ENCODE measurements around the gene CLRN3.

The CLRN3 gene

GRCh38 chr10:127872871-127873600 lies 19.7 kb downstream of the CLRN3 start:
- DNase-seq = no peak

- no peak for DNase-seq
Measured at GRCh38 chr10:127872011-127872761, 20.6 kb downstream of the CLRN3 start.

- no peak for DNase-seq
Measured at GRCh38 chr10:127871631-127872010, 21.1 kb downstream of the CLRN3 start.

- DNase-seq = no peak
Measured at GRCh38 chr10:127869329-127869728, 23.4 kb downstream of the CLRN3 start.

GRCh38 chr10:127867805-127868204 lies 24.9 kb downstream of the CLRN3 start:
- no peak for DNase-seq

GRCh38 chr10:127866276-127867013 lies 26.3 kb downstream of the CLRN3 start:
- DNase-seq = no peak

- DNase-seq = no peak
Measured at GRCh38 chr10:127863231-127863825, 29.4 kb downstream of the CLRN3 start.

GRCh38 chr10:127860592-127860991 lies 32.1 kb downstream of the CLRN3 start:
- no peak for DNase-seq

GRCh38 chr10:127855976-127856375 lies 36.8 kb downstream of the CLRN3 start:
- DNase-seq = no peak

- no peak for DNase-seq
Measured at GRCh38 chr10:127855591-127855881, 37.2 kb downstream of the CLRN3 start.

GRCh38 chr10:127854769-127855590 lies 37.8 kb downstream of the CLRN3 start:
- DNase-seq = no peak

- no peak for DNase-seq
Measured at GRCh38 chr10:127853868-127854768, 38.6 kb downstream of the CLRN3 start.

- no peak for DNase-seq
Measured at GRCh38 chr10:127852456-127852855, 40.3 kb downstream of the CLRN3 start.

GRCh38 chr10:127851661-127852194 lies 41.0 kb downstream of the CLRN3 start:
- no peak for DNase-seq

GRCh38 chr10:127850944-127851343 lies 41.8 kb downstream of the CLRN3 start:
- DNase-seq = no peak

- DNase-seq = no peak
Measured at GRCh38 chr10:127849921-127850320, 42.8 kb downstream of the CLRN3 start.

- DNase-seq = no peak
Measured at GRCh38 chr10:127849224-127849623, 43.5 kb downstream of the CLRN3 start.

- DNase-seq = no peak
Measured at GRCh38 chr10:127848226-127848625, 44.5 kb downstream of the CLRN3 start.

GRCh38 chr10:127845756-127846155 lies 47.0 kb downstream of the CLRN3 start:
- no peak for DNase-seq

- DNase-seq = no peak
Measured at GRCh38 chr10:127840884-127841283, 51.9 kb downstream of the CLRN3 start.

- DNase-seq = no peak
Measured at GRCh38 chr10:127836966-127837365, 55.8 kb downstream of the CLRN3 start.

Measured in NCI-H226 (cell line).